CD4-positive, alpha-beta memory T cell (primary cell): ENCODE results near the gene DDX41. TPM values are rescaled to one million over a fixed set of nuclear protein-coding genes. Genes with fewer than 3 reads are reported as not detected.

Source experiments
- CTCF ChIA-PET: fragments of 350-600 bp; sonication (Branson Sonifier 250); formaldehyde crosslinking; loops from one replicate; lab custom pipeline; 2021; ENCODE audit warnings: inconsistent platforms; ENCODE audit not compliant: partially characterized antibody; lab: Charles Lee
- POLR2A ChIA-PET: fragments of 350-600 bp; sonication (Branson Sonifier 250); formaldehyde crosslinking; loops from one replicate; lab custom pipeline; 2021; ENCODE audit not compliant: partially characterized antibody; lab: Charles Lee
- DNase-seq, 5 donors: peaks; one replicate each; pipeline versions ENCODE4 v3.0.0 to v3.0.0-alpha.2; 2020 to 2022; ENCODE audit warnings: mixed read lengths in 1 of 5
- H3K27ac ChIP-seq: one replicate; pipeline ENCODE4 v1.7.0; 2013; ENCODE audit warnings: low read depth, low read length
- H3K27me3 ChIP-seq: 2 replicates; pipeline ENCODE4 v1.7.0; 2013; ENCODE audit warnings: mild to moderate bottlenecking, low read length, moderate library complexity; ENCODE audit not compliant: insufficient read depth
- H3K36me3 ChIP-seq: 2 replicates; pipeline ENCODE4 v1.7.0; 2013; ENCODE audit warnings: mild to moderate bottlenecking, low read length, moderate library complexity; ENCODE audit not compliant: insufficient read depth
- H3K4me1 ChIP-seq: 2 replicates; pipeline ENCODE4 v1.7.0; 2013; ENCODE audit warnings: mild to moderate bottlenecking, low read length, moderate library complexity; ENCODE audit not compliant: insufficient read depth
- H3K4me3 ChIP-seq, 2 donors: one replicate each; pipeline ENCODE4 v1.7.0; 2013; ENCODE audit warnings: low read length in 2 of 2, mild to moderate bottlenecking in 1 of 2
- H3K9me3 ChIP-seq, 2 donors: one replicate each; pipeline ENCODE4 v1.7.0; 2013; ENCODE audit warnings: low read length in 2 of 2, control low read depth in 1 of 2; ENCODE audit not compliant: control insufficient read depth in 1 of 2
- H3K27ac Mint-ChIP-seq, 7 donors: one replicate each; pipeline ENCODE4 v1.8.0; 2020 to 2021; ENCODE audit warnings: mixed read lengths in 7 of 7, mild to moderate bottlenecking in 6 of 7, inconsistent platforms in 3 of 7, moderate library complexity in 3 of 7
- H3K27me3 Mint-ChIP-seq, 2 donors: one replicate each; pipeline ENCODE4 v1.8.0; 2020 to 2021; ENCODE audit warnings: mixed read lengths in 2 of 2
- H3K36me3 Mint-ChIP-seq, 2 donors: one replicate each; pipeline ENCODE4 v1.8.0; 2020 to 2021; ENCODE audit warnings: mixed read lengths in 2 of 2, inconsistent platforms in 1 of 2, mild to moderate bottlenecking in 1 of 2
- H3K4me1 Mint-ChIP-seq, 4 donors: one replicate each; pipeline ENCODE4 v1.8.0; 2020 to 2021; ENCODE audit warnings: mixed read lengths in 4 of 4, mild to moderate bottlenecking in 1 of 4
- H3K4me3 Mint-ChIP-seq, 8 donors: one replicate each; pipeline ENCODE4 v1.8.0; 2020 to 2021; ENCODE audit warnings: mixed read lengths in 8 of 8, mild to moderate bottlenecking in 7 of 8, moderate library complexity in 6 of 8, inconsistent platforms in 3 of 8
- H3K9me3 Mint-ChIP-seq, 8 donors: one replicate each; pipeline ENCODE4 v1.8.0; 2020 to 2021; ENCODE audit warnings: mixed read lengths in 8 of 8, mild to moderate bottlenecking in 5 of 8, inconsistent platforms in 3 of 8, moderate library complexity in 1 of 8
- intact Hi-C: fragments of 100-400 bp; cut with micrococcal nuclease; formaldehyde crosslinking; loops from one replicate; pipeline ENCODE4 v1.15.1; 2023
- polyA plus RNA-seq, 2 donors: library from polyadenylated mRNA; unstranded; fragments of 300-500 nt; fragmentation: Illumina TruSeq; gene quantifications; one replicate each; pipeline ENCODE4 v1.2.3, GENCODE V29; 2021
- total RNA-seq, 2 experiments: library from RNA; stranded (reverse); gene quantifications; one replicate each; pipeline ENCODE4 v1.2.3, GENCODE V29; 2021

DDX41 gene
- total and polyA plus RNA-seq, 4 experiments from 2014 or later, result 47.6 to 80.3 (median 62.0) TPM

DNA sequence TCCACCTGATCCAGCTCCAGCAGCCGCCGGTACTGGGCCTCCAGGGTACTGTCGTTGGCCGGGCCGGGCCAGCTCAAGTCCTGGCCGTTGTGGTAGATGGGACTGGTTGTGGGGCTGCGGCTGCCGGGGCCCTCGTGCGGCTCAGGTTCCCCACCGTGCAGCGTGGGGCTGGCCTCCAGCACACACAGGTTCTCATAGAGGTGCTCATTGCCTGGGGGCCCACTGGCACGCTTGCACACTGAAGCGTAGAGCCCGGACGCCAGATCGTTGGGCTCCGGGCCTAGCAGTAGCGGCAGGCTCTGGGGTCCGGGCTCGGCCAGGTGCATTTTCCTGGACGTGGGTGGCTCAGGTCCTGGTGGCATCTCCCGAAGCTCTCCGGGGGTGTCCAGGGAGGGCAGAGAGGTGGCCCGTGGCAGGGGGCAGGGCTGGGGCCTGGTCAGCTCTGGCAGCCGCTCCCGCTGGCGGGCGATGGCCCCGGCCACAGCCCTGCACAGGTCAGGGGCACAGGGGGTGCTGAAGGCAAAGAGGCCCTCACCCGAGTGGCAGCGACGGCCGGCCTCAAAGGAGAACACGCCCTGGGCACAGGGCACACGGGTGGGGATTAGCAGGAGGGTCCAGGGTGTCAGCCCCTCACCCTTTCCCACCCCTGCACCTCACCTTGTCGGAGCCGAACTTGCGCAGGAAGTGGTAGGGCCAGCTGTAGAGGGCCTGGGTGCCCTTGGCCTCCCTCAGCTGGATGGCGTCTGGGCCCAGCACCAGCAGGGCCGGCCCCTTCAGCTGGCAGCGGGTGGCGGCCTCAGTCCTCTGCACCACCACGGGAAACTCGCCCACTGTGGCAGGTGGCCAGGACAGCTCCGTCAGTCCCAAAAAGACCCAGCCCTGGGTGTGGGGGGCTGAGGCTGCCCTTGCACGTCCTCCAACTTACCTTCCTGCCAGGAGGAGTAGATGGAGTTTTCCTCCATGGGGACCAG lies 12.4 kb downstream of the DDX41 start:
- Mint-ChIP-seq H3K9me3 (no peaks in the 10 kb centered on the region), H3K4me3 (no peak overlapping the region), H3K27ac (no peak overlapping the region), H3K27me3 (no peaks in the 10 kb centered on the region), H3K36me3 (no peaks in the 10 kb centered on the region), H3K4me1 (peaks cover 0 to 6% (median 3%) of the 10 kb centered on the region in 4 donors)
- H3K4me3 ChIP-seq, result no peak overlapping the region
- ChIA-PET CTCF (interaction anchor here (1.1 to 7.9 kb wide), 5 partner anchors 100 to 390 kb away, joined by 3 to 110 read pairs (median 33); no protein-coding TSS in a partner anchor), POLR2A (interaction anchor here (1.4 kb wide), 1 partner anchor 49 kb away, joined by 4 read pairs; no protein-coding TSS in a partner anchor)
- H3K27ac ChIP-seq, result no peak overlapping the region
- H3K4me1 ChIP-seq, result no peaks in the 10 kb centered on the region
- H3K36me3 ChIP-seq, result no peaks in the 10 kb centered on the region
- H3K9me3 ChIP-seq, result no peaks in the 10 kb centered on the region
- no peak for DNase-seq
- intact Hi-C loops, result no loop called here
- no peaks in the 10 kb centered on the region for H3K27me3 ChIP-seq

DNA sequence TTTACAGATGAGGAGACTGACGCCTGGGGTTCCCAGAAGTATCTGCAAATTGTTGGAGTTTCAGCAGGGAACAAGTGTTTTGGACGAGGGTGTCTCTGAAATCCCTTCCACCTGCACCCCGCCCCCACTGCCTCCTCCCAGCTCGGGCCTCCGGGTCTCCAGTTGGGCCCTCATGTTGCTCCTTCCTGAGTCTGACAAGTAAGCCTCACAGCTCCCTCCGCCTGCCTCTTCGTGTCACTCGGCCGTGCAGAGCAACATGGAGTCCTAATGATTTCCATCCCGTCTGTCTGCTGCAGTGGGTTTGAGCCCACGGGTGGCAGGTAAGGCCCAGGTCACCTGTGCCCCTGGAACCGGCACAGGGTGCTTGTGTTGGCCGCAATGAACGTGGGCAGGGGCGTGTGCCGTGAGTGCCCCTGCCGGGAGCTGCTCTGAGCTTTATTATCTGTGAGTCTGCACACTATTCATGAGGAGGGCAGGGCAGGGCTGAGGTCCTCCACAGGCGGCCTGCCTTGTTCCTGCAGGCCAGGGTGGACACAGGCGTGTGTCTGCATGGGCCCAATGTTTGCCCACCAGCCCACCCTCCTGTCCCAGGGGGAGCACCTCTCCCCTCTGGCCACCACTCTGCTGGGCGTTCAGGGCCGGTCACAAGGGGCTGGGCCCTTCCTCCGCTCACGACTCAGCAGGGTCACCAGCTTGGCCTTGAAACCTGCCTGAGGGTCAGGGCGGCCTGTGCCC lies 13.2 kb downstream of the DDX41 start:
- H3K36me3 ChIP-seq, result no peaks in the 10 kb centered on the region
- H3K9me3 ChIP-seq, result no peaks in the 10 kb centered on the region
- Mint-ChIP-seq H3K9me3 (no peaks in the 10 kb centered on the region), H3K27ac (no peak overlapping the region), H3K27me3 (no peaks in the 10 kb centered on the region), H3K4me1 (peaks cover 3 to 11% (median 5%) of the 10 kb centered on the region in 4 donors), H3K4me3 (no peak overlapping the region), H3K36me3 (no peaks in the 10 kb centered on the region)
- no peaks in the 10 kb centered on the region for H3K27me3 ChIP-seq
- DNase-seq, result no peak
- no peak overlapping the region for H3K27ac ChIP-seq
- H3K4me3 ChIP-seq, result no peak overlapping the region
- no peaks in the 10 kb centered on the region for H3K4me1 ChIP-seq
- POLR2A ChIA-PET, result interaction anchor here (1.4 kb wide), 1 partner anchor 48 kb away, joined by 4 read pairs; no protein-coding TSS in a partner anchor
- CTCF ChIA-PET, result interaction anchor here (1.1 to 7.9 kb wide), 7 partner anchors 11 to 389 kb away, joined by 3 to 110 read pairs (median 22); no protein-coding TSS in a partner anchor
- intact Hi-C loops, result no loop called here

DNA sequence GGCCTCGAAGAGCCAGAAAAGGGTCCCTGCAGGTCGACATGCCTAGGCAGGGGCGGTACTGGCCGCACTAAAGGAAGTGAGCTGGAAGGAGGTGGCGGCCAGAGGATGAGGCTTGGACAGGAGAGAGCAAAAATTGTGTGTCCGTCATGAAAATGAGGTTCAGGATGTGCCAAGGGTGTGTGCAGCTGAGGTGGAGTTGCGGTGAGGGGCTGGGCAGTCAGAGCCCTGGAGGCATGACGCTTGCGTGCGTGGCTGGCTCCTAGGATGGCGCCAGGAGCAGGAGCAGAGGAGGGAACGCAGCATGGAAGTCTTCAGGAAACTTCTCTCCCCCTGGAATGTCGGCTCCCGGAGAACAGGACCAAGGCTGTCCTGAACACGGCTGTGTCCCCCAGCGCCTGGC lies 13.9 kb downstream of the DDX41 start:
- no peak for DNase-seq
- intact Hi-C loops, result no loop called here
- H3K27ac ChIP-seq, result no peak overlapping the region

DNA sequence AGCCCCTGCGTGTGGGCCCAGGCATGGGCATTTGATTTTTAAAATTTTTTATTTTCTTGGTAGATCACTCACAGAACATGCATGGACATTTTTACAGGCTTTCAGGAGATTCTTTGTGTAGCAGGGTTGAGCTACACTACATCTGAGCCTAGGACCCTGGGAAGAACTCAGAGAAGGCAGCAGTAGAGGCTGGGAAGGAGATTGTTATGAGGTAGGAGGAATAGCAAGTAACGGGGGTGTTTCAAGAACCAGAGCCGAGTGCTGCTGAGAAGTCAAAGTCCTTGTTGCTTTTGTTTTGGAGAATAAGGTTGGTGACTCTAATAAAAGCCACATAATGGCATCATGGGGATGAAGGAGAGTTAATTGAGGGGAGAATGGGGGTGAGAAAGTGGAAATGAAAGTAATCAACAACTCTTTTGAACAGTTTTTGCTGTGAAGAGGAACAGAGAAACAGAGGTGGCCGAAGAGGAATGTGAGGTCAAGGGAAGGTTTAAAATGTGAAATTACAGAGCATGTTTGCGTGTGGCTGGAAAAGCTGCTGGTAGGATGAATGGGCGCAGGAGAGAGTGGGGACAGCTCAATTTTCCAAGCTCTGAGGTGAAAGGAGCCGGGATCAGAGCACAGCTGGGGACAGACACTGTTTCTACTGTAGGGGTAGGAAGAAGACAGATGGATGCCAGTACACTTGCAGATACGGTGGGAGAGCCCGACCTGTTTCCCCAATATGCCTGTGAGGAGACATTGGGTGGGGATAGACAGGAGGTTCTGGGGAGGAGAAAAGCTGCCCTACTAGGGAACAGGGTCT lies 14.7 kb downstream of the DDX41 start:
- ChIA-PET CTCF (interaction anchor here (0.7 to 7.9 kb wide), 32 partner anchors 9 to 388 kb away, joined by 3 to 110 read pairs (median 6); partner anchors contain the start of genes DDX41 and SLC34A1), POLR2A (interaction anchor here (2.1 to 2.9 kb wide), 3 partner anchors 47 to 112 kb away, joined by 8 to 14 read pairs (median 12); no protein-coding TSS in a partner anchor)
- Mint-ChIP-seq H3K27ac (no peak overlapping the region), H3K4me3 (no peak overlapping the region), H3K9me3 (no peaks in the 10 kb centered on the region), H3K4me1 (peaks cover 8 to 19% (median 14%) of the 10 kb centered on the region in 4 donors), H3K27me3 (no peaks in the 10 kb centered on the region), H3K36me3 (no peaks in the 10 kb centered on the region)
- Histone ChIP-seq H3K9me3 (no peaks in the 10 kb centered on the region), H3K36me3 (no peaks in the 10 kb centered on the region), H3K27me3 (no peaks in the 10 kb centered on the region), H3K4me3 (no peak overlapping the region), H3K27ac (no peak overlapping the region), H3K4me1 (peaks cover 6% of the 10 kb centered on the region)
- intact Hi-C loops, result loop anchor here (1.0 to 2.0 kb wide), 3 partner anchors 112 to 193 kb away; no protein-coding TSS in a partner anchor
- no peak for DNase-seq

More for the DNA sequence above, 13.9 kb downstream of the DDX41 start:
- peak overlapping the region in 1 of 7 donors; percentile 35 for H3K27ac Mint-ChIP-seq
- Histone ChIP-seq H3K36me3 (no peaks in the 10 kb centered on the region), H3K9me3 (no peaks in the 10 kb centered on the region), H3K27me3 (no peaks in the 10 kb centered on the region), H3K4me3 (no peak overlapping the region), H3K4me1 (peaks cover 5% of the 10 kb centered on the region)
- H3K27me3 Mint-ChIP-seq, result no peaks in the 10 kb centered on the region
- CTCF ChIA-PET, result interaction anchor here (1.1 to 7.9 kb wide), 8 partner anchors 10 to 388 kb away, joined by 3 to 110 read pairs (median 14); no protein-coding TSS in a partner anchor
- POLR2A ChIA-PET, result interaction anchor here (1.4 to 2.9 kb wide), 2 partner anchors 48 to 113 kb away, joined by 4 to 14 read pairs; no protein-coding TSS in a partner anchor
- H3K4me3 Mint-ChIP-seq, result no peak overlapping the region
- H3K36me3 Mint-ChIP-seq, result no peaks in the 10 kb centered on the region
- H3K4me1 Mint-ChIP-seq, result peaks cover 7 to 16% (median 10%) of the 10 kb centered on the region in 4 donors
- no peaks in the 10 kb centered on the region for H3K9me3 Mint-ChIP-seq

DNA sequence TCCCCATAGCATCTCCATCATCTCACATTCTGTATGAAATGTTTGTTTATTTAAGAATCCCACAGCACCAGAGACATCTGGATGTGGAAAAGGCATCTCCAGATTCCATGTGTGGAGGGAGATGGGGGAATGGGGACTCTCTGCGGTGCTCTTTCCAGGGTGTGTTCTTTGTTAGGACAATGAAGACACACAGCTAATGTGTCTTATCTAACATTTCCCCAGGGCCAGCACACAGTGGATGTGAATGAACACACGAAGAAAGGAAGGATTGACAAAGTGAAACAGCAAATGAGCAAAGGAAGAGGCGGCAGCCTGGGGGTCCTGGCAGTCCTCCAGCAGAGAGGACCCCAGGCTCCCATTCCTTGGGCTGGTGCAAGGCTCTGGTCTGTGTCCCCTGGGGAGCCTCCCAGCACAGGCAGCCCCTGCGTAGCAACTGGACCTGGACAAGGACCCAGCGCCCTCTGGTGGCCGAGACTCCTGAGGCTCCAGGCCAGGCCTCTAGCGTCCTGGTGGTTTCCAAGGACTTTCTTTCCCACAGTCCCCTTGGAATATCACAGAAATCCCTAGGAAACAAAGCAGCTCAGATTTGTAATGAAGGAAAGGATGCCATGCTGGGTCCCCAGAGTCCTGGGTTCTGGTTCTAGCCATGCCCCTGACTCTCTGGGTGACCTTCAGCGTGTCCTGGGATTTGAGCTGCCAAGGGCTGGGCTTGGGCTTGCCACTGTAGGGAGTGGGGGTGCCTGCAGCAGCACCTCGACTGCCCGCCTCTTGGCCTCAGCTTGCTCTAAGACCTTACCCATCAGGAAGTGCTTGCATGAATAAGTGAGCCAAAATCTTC lies 15.9 kb downstream of the DDX41 start:
- peak overlapping the region in 3 of 7 donors; percentile 7 to 59 (median 52) for H3K27ac Mint-ChIP-seq
- CTCF ChIA-PET, result interaction anchor here (0.6 to 7.9 kb wide), 36 partner anchors 8 to 719 kb away, joined by 3 to 110 read pairs (median 4); partner anchors contain the start of genes DDX41 and SLC34A1

More for the DNA sequence above, 15.9 kb downstream of the DDX41 start:
- H3K4me1 ChIP-seq, result peaks cover 6% of the 10 kb centered on the region
- Mint-ChIP-seq H3K4me1 (peaks cover 8 to 25% (median 16%) of the 10 kb centered on the region in 4 donors), H3K4me3 (peak overlapping the region in 2 of 8 donors; percentile 1 to 39), H3K27me3 (no peaks in the 10 kb centered on the region), H3K9me3 (no peaks in the 10 kb centered on the region), H3K36me3 (no peaks in the 10 kb centered on the region)
- POLR2A ChIA-PET, result interaction anchor here (1.0 to 2.9 kb wide), 5 partner anchors 15 to 192 kb away, joined by 3 to 14 read pairs (median 8); partner anchors contain the start of gene DDX41
- DNase-seq, result peak; percentile 69 to 77 (median 74)
- no peak overlapping the region for H3K4me3 ChIP-seq
- H3K27me3 ChIP-seq, result no peaks in the 10 kb centered on the region
- H3K27ac ChIP-seq, result no peak overlapping the region
- intact Hi-C loops, result loop anchor here (1.0 to 2.0 kb wide), 3 partner anchors 111 to 192 kb away; no protein-coding TSS in a partner anchor
- no peaks in the 10 kb centered on the region for H3K9me3 ChIP-seq
- no peaks in the 10 kb centered on the region for H3K36me3 ChIP-seq
